ENCODE results near the gene AMN.

Gene AMN

DNA sequence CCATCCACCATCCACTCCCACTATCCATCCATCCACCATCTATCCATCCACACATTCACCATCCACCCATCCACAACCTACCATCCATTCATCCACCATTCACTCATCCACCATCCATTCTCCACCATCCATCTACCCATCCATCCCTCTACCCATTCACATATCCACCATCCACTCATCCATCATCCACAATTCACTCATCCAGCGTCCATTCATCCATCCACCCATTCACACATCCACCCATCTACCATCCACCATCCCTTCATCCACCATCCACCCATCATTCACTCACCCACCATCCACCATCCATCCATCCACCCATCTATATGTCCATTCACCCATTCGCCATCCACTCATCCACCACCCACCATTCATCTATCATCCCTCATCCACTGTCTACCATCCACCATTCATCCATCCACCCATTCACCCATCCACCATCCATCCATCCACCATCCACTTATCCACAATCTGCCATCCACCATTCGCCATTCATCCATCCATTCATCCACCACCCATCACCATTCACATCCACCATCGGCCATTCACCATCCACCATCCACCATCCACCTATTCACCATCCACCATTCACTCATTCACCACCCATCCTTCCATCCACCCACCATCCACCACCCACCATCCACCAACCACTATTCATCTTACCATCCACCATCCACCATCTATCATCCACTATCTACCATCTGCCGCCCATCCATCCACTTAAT lies 2.0 kb upstream of the AMN start:
- TF ChIP-seq, protein P1, sequence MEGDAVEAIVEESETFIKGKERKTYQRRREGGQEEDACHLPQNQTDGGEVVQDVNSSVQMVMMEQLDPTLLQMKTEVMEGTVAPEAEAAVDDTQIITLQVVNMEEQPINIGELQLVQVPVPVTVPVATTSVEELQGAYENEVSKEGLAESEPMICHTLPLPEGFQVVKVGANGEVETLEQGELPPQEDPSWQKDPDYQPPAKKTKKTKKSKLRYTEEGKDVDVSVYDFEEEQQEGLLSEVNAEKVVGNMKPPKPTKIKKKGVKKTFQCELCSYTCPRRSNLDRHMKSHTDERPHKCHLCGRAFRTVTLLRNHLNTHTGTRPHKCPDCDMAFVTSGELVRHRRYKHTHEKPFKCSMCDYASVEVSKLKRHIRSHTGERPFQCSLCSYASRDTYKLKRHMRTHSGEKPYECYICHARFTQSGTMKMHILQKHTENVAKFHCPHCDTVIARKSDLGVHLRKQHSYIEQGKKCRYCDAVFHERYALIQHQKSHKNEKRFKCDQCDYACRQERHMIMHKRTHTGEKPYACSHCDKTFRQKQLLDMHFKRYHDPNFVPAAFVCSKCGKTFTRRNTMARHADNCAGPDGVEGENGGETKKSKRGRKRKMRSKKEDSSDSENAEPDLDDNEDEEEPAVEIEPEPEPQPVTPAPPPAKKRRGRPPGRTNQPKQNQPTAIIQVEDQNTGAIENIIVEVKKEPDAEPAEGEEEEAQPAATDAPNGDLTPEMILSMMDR (IDR thresholded peaks at IDR 0.05; ENCODE audit: low read depth, low read length) = no peak
- H3K4me3 ChIP-seq (ENCODE audit: low read depth, low read length) = no peak overlapping the region

DNA sequence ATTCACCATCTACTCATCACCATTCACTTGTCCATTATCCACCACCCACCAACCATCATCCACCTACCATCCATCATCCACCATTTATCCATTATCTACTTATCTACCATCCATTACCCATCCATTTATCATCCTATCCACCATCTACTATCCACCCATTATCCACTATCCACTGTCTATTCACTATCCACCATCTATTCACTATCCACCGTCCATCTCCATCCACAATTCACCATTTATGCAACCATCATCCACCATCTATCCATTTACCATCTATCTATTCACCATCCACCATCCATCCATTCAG lies 1.5 kb upstream of the AMN start:
- H3K4me3 ChIP-seq (ENCODE audit: low read depth, low read length) = no peak overlapping the region
- TF ChIP-seq, protein P1 (IDR thresholded peaks at IDR 0.05; ENCODE audit: low read depth, low read length) = no peak

DNA sequence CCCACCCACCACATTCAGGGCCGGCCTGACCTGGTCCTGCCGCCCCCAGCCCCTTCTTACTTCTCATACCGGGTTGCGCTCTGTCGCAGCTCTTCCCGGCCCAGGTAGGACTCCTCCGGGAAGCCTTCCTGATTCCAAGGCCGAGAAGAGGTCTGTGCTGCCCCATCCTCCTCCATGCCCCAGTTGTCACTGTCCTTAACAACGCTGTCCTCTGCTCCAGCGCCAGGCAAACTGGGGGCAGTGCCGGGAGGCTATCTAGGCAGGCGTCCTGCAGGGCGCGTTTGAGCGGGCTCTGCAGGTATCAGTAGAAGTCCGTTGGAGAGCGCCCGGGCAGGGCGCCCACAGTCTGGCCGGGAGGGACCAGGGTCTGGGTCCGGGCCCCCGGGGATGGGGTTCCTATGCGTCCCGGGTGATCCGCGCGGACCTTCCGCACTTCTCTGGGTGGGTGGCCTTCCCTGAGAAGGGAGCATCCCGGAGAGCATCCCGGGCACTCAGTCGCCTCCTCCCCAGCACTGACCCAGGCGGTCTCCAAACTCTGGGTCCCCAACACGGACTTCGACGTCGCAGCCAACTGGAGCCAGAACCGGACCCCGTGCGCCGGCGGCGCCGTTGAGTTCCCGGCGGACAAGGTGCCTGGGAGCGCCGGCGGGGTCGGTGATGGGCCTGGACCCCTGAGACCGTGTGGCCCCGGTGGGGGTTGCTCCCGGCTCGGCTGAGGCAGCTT lies 900 bp downstream of the AMN start:
- TF ChIP-seq, protein P1 (IDR thresholded peaks at IDR 0.05; ENCODE audit: low read depth, low read length) = no peak
- H3K4me3 ChIP-seq (ENCODE audit: low read depth, low read length) = no peak overlapping the region

DNA sequence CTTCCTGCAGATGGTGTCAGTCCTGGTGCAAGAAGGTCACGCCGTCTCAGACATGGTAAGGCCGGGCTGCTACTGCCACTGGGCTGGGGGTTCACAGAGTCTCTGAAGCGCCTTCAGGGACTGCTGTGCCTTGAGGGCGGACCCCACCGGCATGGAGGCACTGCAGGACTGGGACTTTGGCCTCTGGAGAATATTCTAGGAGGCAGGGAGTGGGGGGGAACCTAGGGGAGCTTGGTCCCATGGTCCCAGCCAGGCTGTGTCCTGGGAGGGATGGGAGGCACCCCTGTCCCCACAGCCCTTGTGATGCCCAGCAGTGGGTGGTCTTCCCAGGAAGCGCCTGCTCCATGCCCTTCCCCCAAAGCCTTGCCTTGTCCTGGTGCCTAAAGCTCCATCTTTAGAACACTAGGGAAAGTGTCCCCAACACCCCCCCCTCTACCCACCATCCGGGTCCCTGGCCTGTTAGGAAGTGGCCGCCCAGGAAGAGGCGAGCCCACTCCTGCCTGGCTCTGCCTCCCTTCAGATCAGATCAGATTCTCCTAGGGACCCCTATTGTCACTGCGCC lies 1.5 kb downstream of the AMN start:
- H3K4me3 ChIP-seq (ENCODE audit: low read depth, low read length) = no peak overlapping the region

DNA sequence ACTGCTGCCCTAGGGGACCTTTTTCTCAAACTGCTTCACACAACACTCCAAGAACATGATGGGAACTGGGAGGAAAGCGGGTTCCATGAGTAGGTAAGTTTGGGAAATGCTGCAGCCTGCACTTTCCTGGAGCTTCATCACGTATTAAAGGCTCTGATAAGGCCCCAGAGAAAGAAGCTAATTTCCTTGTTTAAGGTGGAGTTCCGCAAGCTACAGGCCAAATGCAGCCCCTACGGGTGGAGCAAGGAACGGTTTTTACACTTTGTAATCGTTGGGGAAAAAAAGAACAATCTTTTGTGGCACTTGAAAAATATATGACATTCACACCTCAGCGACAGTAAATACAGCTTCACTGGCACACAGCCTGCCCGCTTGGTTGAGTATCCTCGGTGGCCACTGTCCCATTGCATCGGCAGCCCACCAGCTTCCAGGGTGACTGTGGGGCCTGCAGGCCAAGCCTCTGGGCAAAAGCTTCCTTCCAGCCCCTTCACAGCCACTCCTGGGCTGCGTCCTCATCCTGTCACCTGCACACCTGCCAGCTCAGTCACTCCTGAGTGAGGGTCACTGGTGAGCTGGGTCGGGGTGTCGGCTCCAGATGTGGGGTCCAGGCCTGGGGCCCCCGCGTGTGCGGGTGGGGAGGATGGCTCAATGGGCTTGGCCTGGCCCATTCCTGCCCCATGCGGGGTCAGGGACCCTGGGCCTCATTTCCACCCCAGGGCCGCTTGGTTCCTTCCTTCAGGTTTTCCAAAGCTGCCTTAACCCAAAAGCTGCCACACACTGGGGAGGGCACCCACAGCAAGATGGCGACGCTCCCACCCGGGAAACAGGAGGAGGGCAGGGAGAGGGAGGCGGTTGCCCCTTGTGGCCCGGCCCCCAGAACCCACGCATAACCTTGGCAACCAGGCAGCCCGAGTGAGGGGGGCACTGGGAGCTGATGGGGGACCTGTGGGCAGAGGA lies 2.4 kb downstream of the AMN start:
- no peak overlapping the region for H3K4me3 ChIP-seq (ENCODE audit: low read depth, low read length)
- TF ChIP-seq, protein P1 (IDR thresholded peaks at IDR 0.05; ENCODE audit: low read depth, low read length) = no peak

More for the DNA sequence above, 1.5 kb downstream of the AMN start:
- TF ChIP-seq, protein P1 (IDR thresholded peaks at IDR 0.05; ENCODE audit: low read depth, low read length) = no peak

DNA sequence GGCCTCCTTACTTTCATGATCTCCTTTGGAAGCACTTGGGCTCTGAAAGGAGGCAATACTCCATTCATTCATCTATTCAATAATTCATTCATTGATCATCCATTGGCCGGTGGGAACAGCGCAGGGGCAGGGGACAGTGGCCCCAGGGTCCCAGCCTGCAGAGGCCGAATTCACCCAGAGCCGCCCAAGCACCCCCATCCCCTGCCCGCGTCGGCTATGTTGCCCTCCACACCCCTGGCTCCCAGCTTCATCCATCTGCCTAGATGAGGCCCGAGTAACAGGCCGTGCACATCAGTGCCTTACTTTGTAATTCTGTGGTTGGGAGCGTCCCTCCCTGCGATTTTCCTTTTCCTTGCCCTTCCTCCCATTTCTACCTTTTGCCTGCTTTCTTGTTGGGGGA lies 3.2 kb downstream of the AMN start:
- no peak overlapping the region for H3K4me3 ChIP-seq (ENCODE audit: low read depth, low read length)
- TF ChIP-seq, protein P1 (IDR thresholded peaks at IDR 0.05; ENCODE audit: low read depth, low read length) = no peak

Measured in WI38 (cell line).